H1 (cell line): ENCODE data around the gene ZNF608. TPM values are rescaled to one million over a fixed set of nuclear protein-coding genes. Genes with fewer than 3 reads are reported as not detected.

ENCODE experiments used
- CTCF ChIA-PET: fragments of 300-600 bp; sonication (Branson Sonifier 250); formaldehyde crosslinking; loops from one replicate; lab custom pipeline; 2021; ENCODE audit not compliant: partially characterized antibody; lab: Charles Lee
- POLR2A ChIA-PET: fragments of 300-600 bp; sonication (Branson Sonifier 250); formaldehyde crosslinking; loops from one replicate; lab custom pipeline; 2021; ENCODE audit warnings: inconsistent platforms; ENCODE audit not compliant: partially characterized antibody; lab: Charles Lee
- DNase-seq, 2 experiments: peaks; one replicate each; pipeline versions ENCODE4 v3.0.0 to v3.0.0-alpha.2; 2010 to 2022; ENCODE audit warnings: low spot score in 2 of 2, low read depth in 1 of 2, mixed read lengths in 1 of 2
- FAIRE-seq: peaks from 2 replicates; lab custom pipeline; 2011; peaks lifted over from hg19 to GRCh38; lab: Jason Lieb, UNC
- H2AFZ ChIP-seq: 2 replicates; pipeline ENCODE4 v1.8.1; 2012; ENCODE audit warnings: low read length, inconsistent platforms
- H2AK5ac ChIP-seq: 2 replicates; pipeline ENCODE4 v1.6.1; 2013; ENCODE audit warnings: low read depth, low read length
- H2BK120ac ChIP-seq: replicated peaks from 2 replicates; pipeline ENCODE3; 2013; ENCODE audit warnings: low read depth, low read length, inconsistent platforms
- H2BK12ac ChIP-seq: 2 replicates; pipeline ENCODE4 v1.6.1; 2013; ENCODE audit warnings: low read depth, low read length
- H2BK15ac ChIP-seq: 2 replicates; pipeline ENCODE4 v1.6.1; 2013; ENCODE audit warnings: low read length
- H2BK20ac ChIP-seq: 2 replicates; pipeline ENCODE4 v1.6.1; 2013; ENCODE audit warnings: low read length
- H2BK5ac ChIP-seq: 2 replicates; pipeline ENCODE4 v1.6.1; 2013; ENCODE audit warnings: low read depth, low read length
- H3K14ac ChIP-seq: 2 replicates; pipeline ENCODE4 v1.6.1; 2013; ENCODE audit warnings: inconsistent platforms; ENCODE audit not compliant: insufficient read length
- H3K18ac ChIP-seq: 2 replicates; pipeline ENCODE4 v1.6.1; 2013; ENCODE audit warnings: low read length; ENCODE audit errors: extremely low read depth
- H3K23ac ChIP-seq: 2 replicates; pipeline ENCODE4 v1.6.1; 2013; ENCODE audit warnings: inconsistent platforms; ENCODE audit not compliant: insufficient read length
- H3K23me2 ChIP-seq: 2 replicates; pipeline ENCODE4 v1.6.1; 2013; ENCODE audit warnings: low read depth, low read length
- H3K27ac ChIP-seq: 2 replicates; pipeline ENCODE4 v1.6.1; 2011; ENCODE audit warnings: low read depth, low read length, inconsistent platforms
- H3K27me3 ChIP-seq, 4 experiments: replicated peaks in 1 of 4; 1 replicate in 1 of 4; 2 replicates in 3 of 4; pipeline versions ENCODE4 v1.6.1 to v1.8.1; 2011 to 2013; ENCODE audit warnings: low read length in 3 of 4, mild to moderate bottlenecking in 3 of 4, inconsistent platforms in 2 of 4, mixed read lengths in 2 of 4, moderate library complexity in 1 of 4; ENCODE audit not compliant: control insufficient read depth in 3 of 4, insufficient read depth in 3 of 4; ENCODE audit errors: extremely low read depth in 1 of 4
- H3K36me3 ChIP-seq, 4 experiments: 2 replicates each; pipeline versions ENCODE4 v1.6.1 to v1.8.1; 2011 to 2013; ENCODE audit warnings: mild to moderate bottlenecking in 4 of 4, low read length in 3 of 4, moderate library complexity in 2 of 4, control low read depth in 1 of 4, inconsistent platforms in 1 of 4; ENCODE audit not compliant: insufficient read depth in 4 of 4, control insufficient read depth in 2 of 4
- H3K4ac ChIP-seq: replicated peaks from 2 replicates; pipeline ENCODE3; 2013; ENCODE audit warnings: low read length, low read depth, mixed read lengths, inconsistent platforms; ENCODE audit not compliant: insufficient read length
- H3K4me1 ChIP-seq, 4 experiments: replicated peaks in 1 of 4; 1 replicate in 1 of 4; 2 replicates in 3 of 4; pipeline versions ENCODE4 v1.6.1 to v1.8.1; 2011 to 2013; ENCODE audit warnings: low read length in 3 of 4, inconsistent platforms in 2 of 4, mixed read lengths in 1 of 4; ENCODE audit not compliant: insufficient read depth in 4 of 4, control insufficient read depth in 3 of 4
- H3K4me2 ChIP-seq, 2 experiments: 2 replicates each; pipeline versions ENCODE4 v1.6.1 to v1.8.1; 2011 to 2013; ENCODE audit warnings: low read depth in 2 of 2, low read length in 2 of 2, control low read depth in 1 of 2, inconsistent platforms in 1 of 2, mild to moderate bottlenecking in 1 of 2; ENCODE audit not compliant: insufficient read depth in 1 of 2
- H3K4me3 ChIP-seq, 4 experiments: fragments of 200-600, 300-600 bp in 1 of 4; sonication (generic), shearing (Covaris generic), sonication (Bioruptor Twin) in 1 of 4; 2 replicates each; pipeline versions ENCODE4 v1.5.1 to v1.8.1; 2011 to 2016; ENCODE audit warnings: low read length in 4 of 4, low read depth in 3 of 4, control low read depth in 2 of 4, inconsistent platforms in 2 of 4, mild to moderate bottlenecking in 2 of 4, mixed read lengths in 1 of 4, moderate library complexity in 1 of 4; ENCODE audit not compliant: insufficient read depth in 2 of 4; ENCODE audit errors: extremely low read depth in 1 of 4
- H3K56ac ChIP-seq: replicated peaks from 2 replicates; pipeline ENCODE3; 2013; ENCODE audit warnings: low read depth, mild to moderate bottlenecking, mixed read lengths, low read length, inconsistent platforms; ENCODE audit not compliant: insufficient read length
- H3K79me1 ChIP-seq: 2 replicates; pipeline ENCODE4 v1.6.1; 2013; ENCODE audit warnings: low read depth, low read length, control low read depth
- H3K79me2 ChIP-seq, 2 experiments: 2 replicates each; pipeline versions ENCODE4 v1.6.1 to v1.8.1; 2012 to 2013; ENCODE audit warnings: low read length in 2 of 2, mild to moderate bottlenecking in 2 of 2, inconsistent platforms in 1 of 2; ENCODE audit not compliant: insufficient read depth in 2 of 2, control insufficient read depth in 1 of 2
- H3K9ac ChIP-seq, 4 experiments: replicated peaks in 1 of 4; 1 replicate in 1 of 4; 2 replicates in 3 of 4; pipeline versions ENCODE4 v1.6.1 to v1.8.1; 2011 to 2013; ENCODE audit warnings: low read depth in 3 of 4, low read length in 3 of 4, control low read depth in 2 of 4, mild to moderate bottlenecking in 2 of 4, moderate library complexity in 2 of 4, inconsistent platforms in 1 of 4; ENCODE audit errors: extremely low read depth in 1 of 4
- H3K9me3 ChIP-seq, 2 experiments: 2 replicates each; pipeline versions ENCODE4 v1.6.1 to v1.8.1; 2012 to 2013; ENCODE audit warnings: mild to moderate bottlenecking in 2 of 2, moderate library complexity in 2 of 2, control low read depth in 1 of 2, inconsistent platforms in 1 of 2, low read depth in 1 of 2, low read length in 1 of 2, mixed read lengths in 1 of 2; ENCODE audit not compliant: insufficient read depth in 2 of 2
- H4K20me1 ChIP-seq, 2 experiments: replicated peaks in 1 of 2; 2 replicates each; pipeline versions ENCODE3 to v1.8.1; 2011 to 2013; ENCODE audit warnings: inconsistent platforms in 2 of 2, low read length in 2 of 2, mild to moderate bottlenecking in 1 of 2; ENCODE audit not compliant: insufficient read depth in 2 of 2, control insufficient read depth in 1 of 2
- H4K5ac ChIP-seq: 2 replicates; pipeline ENCODE4 v1.6.1; 2013; ENCODE audit warnings: low read length, low read depth, mixed read lengths, inconsistent platforms; ENCODE audit not compliant: insufficient read length
- H4K8ac ChIP-seq: 2 replicates; pipeline ENCODE4 v1.8.0; 2013; ENCODE audit warnings: mild to moderate bottlenecking, moderate library complexity, low read length, inconsistent platforms; ENCODE audit not compliant: insufficient read depth; ENCODE audit errors: extremely low read depth
- H4K91ac ChIP-seq: replicated peaks from 2 replicates; pipeline ENCODE3; 2013; ENCODE audit warnings: low read length, mixed read lengths, inconsistent platforms; ENCODE audit not compliant: insufficient read length
- GABPA ChIP-seq: IDR thresholded peaks from 2 replicates; pipeline ENCODE4 v1.6.1; 2011; ENCODE audit warnings: mild to moderate bottlenecking, low read length, moderate library complexity, borderline replicate concordance; ENCODE audit not compliant: insufficient read depth
- WGBS, 2 experiments: shearing (Covaris generic) in 1 of 2; methylation state at CpG; one replicate each; pipeline versions ENCODE4 v1.1.6 to v1.1.7; 2013 to 2015; ENCODE audit warnings: low lambda C conversion rate in 2 of 2, mixed read lengths in 2 of 2, inconsistent platforms in 1 of 2, low coverage in 1 of 2, missing lambda C conversion rate in 1 of 2; ENCODE audit not compliant: insufficient replicate concordance in 2 of 2, insufficient coverage in 1 of 2, insufficient read length in 1 of 2; ENCODE audit errors: extremely low coverage in 1 of 2, missing lambda C conversion rate in 1 of 2; 5-methylcytosine and 5-hydroxymethylcytosine counted together
- polyA plus RNA-seq, 7 experiments: library from polyadenylated mRNA; depleted of rRNA in 3 of 7; stranded (reverse) in 5 of 7; unstranded in 2 of 7; fragments of >200 nt in 5 of 7; fragments of 200-250 nt in 2 of 7; gene quantifications; 1 replicate in 5 of 7; 2 replicates in 1 of 7; 4 replicates in 1 of 7; pipeline versions ENCODE4 v1.2.1 to v1.2.3, GENCODE V29; 2011 to 2013; ENCODE audit warnings: missing spikeins in 2 of 7, mixed read lengths in 2 of 7
- total RNA-seq: library from RNA; stranded (reverse); fragmentation: NEBNext Ultra II Directional; extraction: Animal tissue kit (Norgen Biotek cat#: 25700); gene quantifications from 2 replicates; pipeline ENCODE4 v1.2.1, GENCODE V29; 2021

Gene ZNF608
- total and polyA plus RNA-seq, 2 of the 8 experiments (the other 6 are each of a cell fraction or from before 2014, with no cell fraction given) = 17.2 to 40.8 TPM

- peaks cover 0 to 14% (median 9%) of the 10 kb centered on the region in 4 experiments for H3K4me1 ChIP-seq
- H3K79me2 ChIP-seq = peaks cover 17 to 100% of the 10 kb centered on the region in 2 experiments
Measured at GRCh38 chr5:124730381-124730780, 16.1 kb downstream of the ZNF608 start.

More at GRCh38 chr5:124730381-124730780, 16.1 kb downstream of the ZNF608 start:
- TF ChIP-seq GABPA = no peak
- TF ChIP-seq, all 59 proteins: peak for 0
- Histone ChIP-seq H3K14ac (no peak overlapping the region), H3K4me2 (no peak overlapping the region), H3K9ac (no peak overlapping the region), H2BK20ac (no peak overlapping the region), H4K20me1 (peaks cover 0 to 4% of the 10 kb centered on the region in 2 experiments), H3K9me3 (no peaks in the 10 kb centered on the region), H2BK120ac (no peak overlapping the region), H3K79me1 (peaks cover 4% of the 10 kb centered on the region; the same call in 1 of the 2 replicates), H4K91ac (no peak overlapping the region), H2BK12ac (no peak overlapping the region), H2AFZ (no peak overlapping the region), H3K18ac (no peak overlapping the region), H2BK15ac (no peak overlapping the region), H3K56ac (no peak overlapping the region), H4K8ac (no peak overlapping the region), H3K4ac (no peak overlapping the region), H3K27ac (no peak overlapping the region), H3K27me3 (no peaks in the 10 kb centered on the region), H4K5ac (no peak overlapping the region), H3K23me2 (no peaks in the 10 kb centered on the region), H3K36me3 (no peaks in the 10 kb centered on the region), H2BK5ac (no peak overlapping the region), H3K4me3 (no peak overlapping the region), H3K23ac (no peak overlapping the region), H2AK5ac (no peak overlapping the region)
- CTCF ChIA-PET = interaction anchor here (1.5 kb wide), 1 partner anchor 70 kb away, joined by 5 read pairs; no protein-coding TSS in a partner anchor
- DNase-seq = no peak
- POLR2A ChIA-PET = interaction anchor here (1.1 kb wide), 1 partner anchor 18 kb away, joined by 7 read pairs; no protein-coding TSS in a partner anchor
- no peak for FAIRE-seq
- WGBS, 2 experiments = 80% methylated on average over 2 of the region's 2 CpGs; no CpG with 5 or more reads in 1 of the 2 experiments
